OCI-LY3 (cell line): ENCODE data around the gene NRG2.

Source experiments
- CTCF ChIP-seq: fragments of 200-600, 300-600 bp; sonication (generic); IDR thresholded peaks from 2 replicates; pipeline ENCODE4 v1.5.1; 2014; ENCODE audit warnings: antibody characterized with exemption, low read length, low read depth
- EZH2phosphoT487 ChIP-seq: fragments of 200-600 bp; shearing (Covaris generic); IDR thresholded peaks from 2 replicates; pipeline ENCODE4 v1.6.1; 2018; ENCODE audit warnings: antibody characterized with exemption, mixed run types, low read depth

- TF ChIP-seq CTCF (no peak), EZH2phosphoT487 (no peak)
These were observed 237.0 kb downstream of the NRG2 start for GRCh38 chr5:139806111-139806510.
